MM.1S (cell line): ENCODE measurements around the gene TM4SF5.

Experiments
- DNase-seq: peaks from one replicate; pipeline ENCODE4 v3.0.0-alpha.2; 2015
- H2AFZ ChIP-seq: fragments of 300-600 bp; sonication (generic); 2 replicates; pipeline ENCODE4 v1.6.0; 2016; ENCODE audit warnings: antibody characterized with exemption, low read length
- H3F3A ChIP-seq: fragments of 300-600 bp; sonication (generic); 2 replicates; pipeline ENCODE4 v1.6.1; 2016; ENCODE audit warnings: mild to moderate bottlenecking, antibody characterized with exemption, low read length, moderate library complexity, mixed read lengths; ENCODE audit not compliant: insufficient read depth
- H3K27ac ChIP-seq: fragments of 300-600 bp; sonication (generic); 2 replicates; pipeline ENCODE4 v1.5.1; 2016; ENCODE audit warnings: mild to moderate bottlenecking, low read length
- H3K27me3 ChIP-seq: fragments of 300-600 bp; sonication (generic); replicated peaks from 2 replicates; pipeline ENCODE4 v1.6.0; 2016; ENCODE audit warnings: low read length; ENCODE audit not compliant: insufficient read depth
- H3K36me3 ChIP-seq: fragments of 300-600 bp; sonication (generic); replicated peaks from 2 replicates; pipeline ENCODE4 v1.6.1; 2016; ENCODE audit warnings: mild to moderate bottlenecking, low read length, mixed read lengths; ENCODE audit not compliant: insufficient read depth
- H3K4me1 ChIP-seq: fragments of 300-600 bp; sonication (generic); 2 replicates; pipeline ENCODE4 v1.6.1; 2016; ENCODE audit warnings: low read length, mixed read lengths
- H3K4me2 ChIP-seq: fragments of 300-600 bp; sonication (generic); 2 replicates; pipeline ENCODE4 v1.6.0; 2016; ENCODE audit warnings: low read depth, low read length
- H3K4me3 ChIP-seq: fragments of 300-600 bp; sonication (generic); 2 replicates; pipeline ENCODE4 v1.5.1; 2016; ENCODE audit warnings: low read length, mixed read lengths
- H3K79me2 ChIP-seq: fragments of 300-600 bp; sonication (generic); 2 replicates; pipeline ENCODE4 v1.6.1; 2016; ENCODE audit warnings: mixed run types, low read length, mixed read lengths
- H3K9ac ChIP-seq: fragments of 300-600 bp; sonication (generic); 2 replicates; pipeline ENCODE4 v1.6.1; 2016; ENCODE audit warnings: low read length, mixed read lengths
- H3K9me2 ChIP-seq: fragments of 300-600 bp; sonication (generic); replicated peaks from 2 replicates; pipeline ENCODE4 v1.6.1; 2016; ENCODE audit warnings: mild to moderate bottlenecking, low read length, mixed read lengths; ENCODE audit not compliant: insufficient read depth
- H3K9me3 ChIP-seq: fragments of 300-600 bp; sonication (generic); replicated peaks from 2 replicates; pipeline ENCODE4 v1.6.1; 2016; ENCODE audit warnings: mild to moderate bottlenecking, low read length, mixed read lengths; ENCODE audit not compliant: insufficient read depth
- H4K20me1 ChIP-seq: fragments of 300-600 bp; sonication (generic); 2 replicates; pipeline ENCODE4 v1.6.1; 2016; ENCODE audit warnings: mild to moderate bottlenecking, low read length, moderate library complexity, mixed read lengths; ENCODE audit not compliant: insufficient read depth
- EZH2 ChIP-seq: fragments of 300-600 bp; sonication (generic); optimal IDR thresholded peaks from 2 replicates; pipeline ENCODE3; 2017; ENCODE audit warnings: low read depth, mild to moderate bottlenecking, antibody characterized with exemption, low read length, mixed read lengths
- EZH2phosphoT487 ChIP-seq: fragments of 300-600 bp; sonication (generic); IDR thresholded peaks from 2 replicates; pipeline ENCODE4 v1.6.1; 2018; ENCODE audit warnings: antibody characterized with exemption, low read length
- TF ChIP-seq, protein P1 (sequence below): fragments of 300-600 bp; sonication (generic); IDR thresholded peaks from 2 replicates; pipeline ENCODE4 v1.5.1; 2016; ENCODE audit warnings: antibody characterized with exemption, low read length, mixed read lengths

The TM4SF5 gene

DNA sequence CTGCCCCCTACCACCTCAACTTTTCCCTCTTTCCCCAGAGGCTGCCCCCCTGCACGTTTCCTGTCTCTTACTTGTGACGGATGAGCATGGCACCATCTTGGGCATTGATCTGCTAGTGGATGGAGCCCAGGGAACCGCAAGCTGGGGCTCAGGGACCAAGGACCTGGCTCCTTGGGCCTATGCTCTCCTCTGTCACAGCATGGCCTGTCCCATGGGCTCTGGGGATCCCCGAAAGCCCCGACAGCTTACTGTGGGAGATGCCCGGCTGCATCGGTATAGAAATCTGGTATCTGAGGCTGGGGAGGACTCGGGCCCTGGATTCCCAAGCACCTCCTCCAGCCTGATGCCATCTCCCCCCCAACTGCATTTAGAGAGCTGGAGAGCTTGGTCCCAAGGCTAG is 30.1 kb upstream of the TM4SF5 start:
- H3K27ac ChIP-seq = no peak overlapping the region
- H3K9me2 ChIP-seq = no peaks in the 10 kb centered on the region
- no peak for DNase-seq
- H2AFZ ChIP-seq = no peak overlapping the region
- peaks cover 10% of the 10 kb centered on the region for H3F3A ChIP-seq
- peaks cover 16% of the 10 kb centered on the region; the same call in 1 of the 2 replicates for H3K27me3 ChIP-seq
- TF ChIP-seq EZH2phosphoT487 = no peak
- TF ChIP-seq, protein P1, sequence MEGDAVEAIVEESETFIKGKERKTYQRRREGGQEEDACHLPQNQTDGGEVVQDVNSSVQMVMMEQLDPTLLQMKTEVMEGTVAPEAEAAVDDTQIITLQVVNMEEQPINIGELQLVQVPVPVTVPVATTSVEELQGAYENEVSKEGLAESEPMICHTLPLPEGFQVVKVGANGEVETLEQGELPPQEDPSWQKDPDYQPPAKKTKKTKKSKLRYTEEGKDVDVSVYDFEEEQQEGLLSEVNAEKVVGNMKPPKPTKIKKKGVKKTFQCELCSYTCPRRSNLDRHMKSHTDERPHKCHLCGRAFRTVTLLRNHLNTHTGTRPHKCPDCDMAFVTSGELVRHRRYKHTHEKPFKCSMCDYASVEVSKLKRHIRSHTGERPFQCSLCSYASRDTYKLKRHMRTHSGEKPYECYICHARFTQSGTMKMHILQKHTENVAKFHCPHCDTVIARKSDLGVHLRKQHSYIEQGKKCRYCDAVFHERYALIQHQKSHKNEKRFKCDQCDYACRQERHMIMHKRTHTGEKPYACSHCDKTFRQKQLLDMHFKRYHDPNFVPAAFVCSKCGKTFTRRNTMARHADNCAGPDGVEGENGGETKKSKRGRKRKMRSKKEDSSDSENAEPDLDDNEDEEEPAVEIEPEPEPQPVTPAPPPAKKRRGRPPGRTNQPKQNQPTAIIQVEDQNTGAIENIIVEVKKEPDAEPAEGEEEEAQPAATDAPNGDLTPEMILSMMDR = no peak
- TF ChIP-seq EZH2 = no peak
- no peaks in the 10 kb centered on the region for H4K20me1 ChIP-seq
- H3K9me3 ChIP-seq = no peaks in the 10 kb centered on the region
- no peak overlapping the region for H3K9ac ChIP-seq
- H3K4me2 ChIP-seq = no peak overlapping the region
- no peaks in the 10 kb centered on the region for H3K36me3 ChIP-seq
- H3K4me1 ChIP-seq = peaks cover 10% of the 10 kb centered on the region
- H3K79me2 ChIP-seq = no peaks in the 10 kb centered on the region
- H3K4me3 ChIP-seq = no peak overlapping the region

DNA sequence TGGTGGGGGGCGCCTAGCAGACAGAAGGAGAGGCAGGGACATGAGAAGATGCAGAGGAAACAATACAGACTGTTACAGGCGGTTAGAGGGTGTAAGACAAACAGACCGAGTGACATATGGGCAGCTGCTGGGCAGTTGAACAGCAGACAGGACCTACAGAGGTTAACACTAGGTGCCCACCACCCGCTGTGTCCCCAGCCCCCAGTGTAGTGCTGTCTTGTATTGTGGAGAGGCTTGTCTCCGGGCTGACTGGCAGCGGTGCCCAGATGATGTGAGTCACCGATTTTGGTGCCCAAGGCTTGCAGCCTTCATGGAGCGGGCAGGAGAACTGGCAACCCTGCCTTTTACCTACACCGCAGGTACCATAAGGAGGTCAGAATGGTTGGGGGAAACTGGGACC is 29.6 kb upstream of the TM4SF5 start:
- H3K27ac ChIP-seq = no peak overlapping the region
- H3K9me3 ChIP-seq = no peaks in the 10 kb centered on the region
- H3K4me1 ChIP-seq = peaks cover 11% of the 10 kb centered on the region
- no peaks in the 10 kb centered on the region for H4K20me1 ChIP-seq
- H3K27me3 ChIP-seq = peaks cover 16% of the 10 kb centered on the region; the same call in 1 of the 2 replicates
- TF ChIP-seq, protein P1 = no peak
- no peak for TF ChIP-seq EZH2
- H3K79me2 ChIP-seq = no peaks in the 10 kb centered on the region
- peaks cover 10% of the 10 kb centered on the region for H3F3A ChIP-seq
- no peaks in the 10 kb centered on the region for H3K36me3 ChIP-seq
- H3K4me3 ChIP-seq = no peak overlapping the region
- no peaks in the 10 kb centered on the region for H3K9me2 ChIP-seq
- no peak for DNase-seq
- no peak overlapping the region for H3K4me2 ChIP-seq
- no peak overlapping the region for H2AFZ ChIP-seq
- no peak overlapping the region for H3K9ac ChIP-seq

DNA sequence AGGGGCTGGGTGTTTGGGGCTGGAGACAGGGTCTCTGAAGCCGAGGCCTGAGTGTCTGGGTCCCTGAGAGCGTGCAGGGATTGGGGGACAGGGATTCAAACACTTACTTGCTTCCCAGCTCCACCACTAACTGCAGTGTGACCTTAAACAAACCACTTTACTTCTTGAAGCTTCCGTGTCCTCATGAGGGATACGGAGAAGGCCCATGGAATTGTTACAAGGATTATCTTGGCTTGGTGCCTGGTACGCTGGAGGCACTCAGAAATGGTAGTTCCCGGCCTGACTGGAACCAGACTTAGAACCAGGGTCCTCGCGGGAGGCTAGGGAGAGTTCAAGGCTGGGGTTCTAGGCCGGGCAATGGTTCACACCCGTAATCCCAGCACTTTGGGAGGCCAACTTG is 29.1 kb upstream of the TM4SF5 start:
- no peaks in the 10 kb centered on the region for H3K9me3 ChIP-seq
- DNase-seq = no peak
- H3K4me3 ChIP-seq = no peak overlapping the region
- no peaks in the 10 kb centered on the region for H3K9me2 ChIP-seq
- H3K9ac ChIP-seq = no peak overlapping the region
- TF ChIP-seq EZH2 (no peak), EZH2phosphoT487 (no peak)
- TF ChIP-seq, protein P1 = no peak
- no peak overlapping the region for H3K4me2 ChIP-seq
- H2AFZ ChIP-seq = no peak overlapping the region
- H3K36me3 ChIP-seq = no peaks in the 10 kb centered on the region
- H3F3A ChIP-seq = peaks cover 13% of the 10 kb centered on the region
- no peaks in the 10 kb centered on the region for H3K79me2 ChIP-seq
- H3K27ac ChIP-seq = no peak overlapping the region
- no peaks in the 10 kb centered on the region for H4K20me1 ChIP-seq
- peaks cover 16% of the 10 kb centered on the region; the same call in 1 of the 2 replicates for H3K27me3 ChIP-seq
- peaks cover 13% of the 10 kb centered on the region for H3K4me1 ChIP-seq
